Neural crest cell (in vitro differentiated cells): ENCODE data around the gene TP53I13. TPM values are rescaled to one million over a fixed set of nuclear protein-coding genes. Genes with fewer than 3 reads are reported as not detected.

ENCODE experiments used
- DNase-seq: peaks from one replicate; pipeline ENCODE4 v3.0.0; 2021; ENCODE audit warnings: low read depth, mixed read lengths, low spot score
- H3K27ac Mint-ChIP-seq: one replicate; pipeline ENCODE4 v1.8.0; 2021; ENCODE audit warnings: mild to moderate bottlenecking, mixed read lengths; ENCODE audit not compliant: unreplicated experiment
- H3K27me3 Mint-ChIP-seq: 2 replicates; pipeline ENCODE4 v1.8.0; 2021; ENCODE audit warnings: low read depth, mild to moderate bottlenecking, mixed read lengths
- H3K36me3 Mint-ChIP-seq: 2 replicates; pipeline ENCODE4 v1.8.0; 2021; ENCODE audit warnings: low read depth, mild to moderate bottlenecking, mixed read lengths
- H3K4me1 Mint-ChIP-seq: 2 replicates; pipeline ENCODE4 v1.8.0; 2021; ENCODE audit warnings: mixed read lengths
- H3K4me3 Mint-ChIP-seq: one replicate; pipeline ENCODE4 v1.8.0; 2021; ENCODE audit warnings: mild to moderate bottlenecking, mixed read lengths
- H3K9me3 Mint-ChIP-seq: 2 replicates; pipeline ENCODE4 v1.8.0; 2021; ENCODE audit warnings: mixed read lengths
- total RNA-seq: library from RNA; stranded (reverse); gene quantifications from 2 replicates; pipeline ENCODE4 v1.2.1, GENCODE V29; 2021
- TF ChIP-seq, protein P1 (sequence below): fragments of 200-600 bp; sonication (generic); conservative IDR thresholded peaks from 2 replicates; pipeline ENCODE4 v1.5.0; 2021; ENCODE audit warnings: antibody characterized with exemption, mild to moderate bottlenecking

The TP53I13 gene
- total RNA-seq, 1 donor from 2014 or later, result 34.3 TPM

- H3K36me3 Mint-ChIP-seq, result no peaks in the 10 kb centered on the region
- peak overlapping the region; percentile 97 for H3K4me3 Mint-ChIP-seq
- peak overlapping the region; percentile 20 for H3K27ac Mint-ChIP-seq
- peak; percentile 53 for DNase-seq
- H3K4me1 Mint-ChIP-seq, result peaks cover 26% of the 10 kb centered on the region
- TF ChIP-seq, protein P1, sequence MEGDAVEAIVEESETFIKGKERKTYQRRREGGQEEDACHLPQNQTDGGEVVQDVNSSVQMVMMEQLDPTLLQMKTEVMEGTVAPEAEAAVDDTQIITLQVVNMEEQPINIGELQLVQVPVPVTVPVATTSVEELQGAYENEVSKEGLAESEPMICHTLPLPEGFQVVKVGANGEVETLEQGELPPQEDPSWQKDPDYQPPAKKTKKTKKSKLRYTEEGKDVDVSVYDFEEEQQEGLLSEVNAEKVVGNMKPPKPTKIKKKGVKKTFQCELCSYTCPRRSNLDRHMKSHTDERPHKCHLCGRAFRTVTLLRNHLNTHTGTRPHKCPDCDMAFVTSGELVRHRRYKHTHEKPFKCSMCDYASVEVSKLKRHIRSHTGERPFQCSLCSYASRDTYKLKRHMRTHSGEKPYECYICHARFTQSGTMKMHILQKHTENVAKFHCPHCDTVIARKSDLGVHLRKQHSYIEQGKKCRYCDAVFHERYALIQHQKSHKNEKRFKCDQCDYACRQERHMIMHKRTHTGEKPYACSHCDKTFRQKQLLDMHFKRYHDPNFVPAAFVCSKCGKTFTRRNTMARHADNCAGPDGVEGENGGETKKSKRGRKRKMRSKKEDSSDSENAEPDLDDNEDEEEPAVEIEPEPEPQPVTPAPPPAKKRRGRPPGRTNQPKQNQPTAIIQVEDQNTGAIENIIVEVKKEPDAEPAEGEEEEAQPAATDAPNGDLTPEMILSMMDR, result peak; percentile 47
- H3K9me3 Mint-ChIP-seq, result no peaks in the 10 kb centered on the region
- H3K27me3 Mint-ChIP-seq, result peaks cover 44% of the 10 kb centered on the region
Measured at GRCh38 chr17:29567554-29568330, 759 bp upstream of the TP53I13 start.

DNA sequence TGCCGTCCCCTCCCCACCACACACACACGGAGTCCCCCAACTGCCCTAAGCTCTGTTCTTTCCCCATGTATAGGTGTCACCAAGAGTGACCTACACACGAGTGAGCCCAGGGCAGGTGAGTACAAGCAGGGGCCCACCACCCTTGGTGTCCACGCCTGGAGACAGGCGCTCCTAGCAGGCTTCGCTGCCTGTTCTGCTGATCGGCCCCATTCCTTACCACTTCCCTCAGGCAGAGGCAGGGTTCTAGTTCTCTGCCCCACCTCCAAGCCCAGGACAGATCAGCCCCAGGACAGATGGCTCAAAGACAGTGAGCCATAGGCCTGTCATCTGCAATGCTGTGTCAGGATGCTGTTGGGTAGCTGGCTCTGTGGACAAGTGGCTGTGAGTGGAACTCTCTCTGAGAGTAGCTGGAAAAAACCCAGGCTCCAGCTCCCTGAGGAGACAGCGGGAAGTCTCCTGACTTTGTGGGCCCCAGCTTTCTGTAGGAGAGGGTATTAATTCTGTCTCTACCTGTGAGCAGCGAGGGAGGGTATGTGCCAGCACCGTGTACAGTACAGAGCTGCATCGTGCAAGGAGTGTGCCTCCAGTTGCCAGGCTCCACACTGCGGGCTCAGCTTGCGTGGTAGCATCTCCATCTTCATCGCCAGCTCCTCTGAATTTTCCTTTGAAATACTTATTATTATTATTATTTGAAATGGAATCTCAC lies 897 bp downstream of the TP53I13 start:
- H3K27me3 Mint-ChIP-seq, result peaks cover 35% of the 10 kb centered on the region
- H3K36me3 Mint-ChIP-seq, result no peaks in the 10 kb centered on the region
- peaks cover 30% of the 10 kb centered on the region for H3K4me1 Mint-ChIP-seq
- H3K9me3 Mint-ChIP-seq, result no peaks in the 10 kb centered on the region
- DNase-seq, result no peak
- peak overlapping the region; percentile 93 for H3K4me3 Mint-ChIP-seq
- TF ChIP-seq, protein P1, result no peak
- H3K27ac Mint-ChIP-seq, result no peak overlapping the region

GRCh38 chr17:29570521-29570920 lies 2.0 kb downstream of the TP53I13 start:
- no peak for DNase-seq
- Mint-ChIP-seq H3K27me3 (peaks cover 25% of the 10 kb centered on the region), H3K36me3 (no peaks in the 10 kb centered on the region), H3K4me1 (peaks cover 30% of the 10 kb centered on the region), H3K4me3 (peak overlapping the region; percentile 58), H3K27ac (no peak overlapping the region), H3K9me3 (no peaks in the 10 kb centered on the region)
- TF ChIP-seq, protein P1, result no peak

GRCh38 chr17:29571486-29571882 lies 3.0 kb downstream of the TP53I13 start:
- no peak for DNase-seq
- Mint-ChIP-seq H3K36me3 (no peaks in the 10 kb centered on the region), H3K4me1 (peaks cover 23% of the 10 kb centered on the region), H3K27ac (no peak overlapping the region), H3K27me3 (peaks cover 17% of the 10 kb centered on the region), H3K9me3 (no peaks in the 10 kb centered on the region), H3K4me3 (peak overlapping the region; percentile 58)
- TF ChIP-seq, protein P1, result no peak

- Mint-ChIP-seq H3K4me3 (peak overlapping the region; percentile 58), H3K27ac (no peak overlapping the region), H3K4me1 (peaks cover 23% of the 10 kb centered on the region), H3K36me3 (no peaks in the 10 kb centered on the region), H3K27me3 (peaks cover 17% of the 10 kb centered on the region), H3K9me3 (no peaks in the 10 kb centered on the region)
- TF ChIP-seq, protein P1, result no peak
- no peak for DNase-seq
Measured at GRCh38 chr17:29571883-29572681, 3.6 kb downstream of the TP53I13 start.
